HCEC 1CT (cell line): ENCODE results near the gene CA4.
"Not testable (repeated sequence)": the region's sequence is repeated elsewhere in the genome, so short reads cannot be mapped to it uniquely, and the experiment has no call there.

Experiments
- DNase-seq: peaks from one replicate; pipeline ENCODE4 v3.0.0-alpha.2; 2017

The CA4 gene

GRCh38 chr17:60156746-60157145 lies 7.0 kb downstream of the CA4 start:
- no peak for DNase-seq

DNA sequence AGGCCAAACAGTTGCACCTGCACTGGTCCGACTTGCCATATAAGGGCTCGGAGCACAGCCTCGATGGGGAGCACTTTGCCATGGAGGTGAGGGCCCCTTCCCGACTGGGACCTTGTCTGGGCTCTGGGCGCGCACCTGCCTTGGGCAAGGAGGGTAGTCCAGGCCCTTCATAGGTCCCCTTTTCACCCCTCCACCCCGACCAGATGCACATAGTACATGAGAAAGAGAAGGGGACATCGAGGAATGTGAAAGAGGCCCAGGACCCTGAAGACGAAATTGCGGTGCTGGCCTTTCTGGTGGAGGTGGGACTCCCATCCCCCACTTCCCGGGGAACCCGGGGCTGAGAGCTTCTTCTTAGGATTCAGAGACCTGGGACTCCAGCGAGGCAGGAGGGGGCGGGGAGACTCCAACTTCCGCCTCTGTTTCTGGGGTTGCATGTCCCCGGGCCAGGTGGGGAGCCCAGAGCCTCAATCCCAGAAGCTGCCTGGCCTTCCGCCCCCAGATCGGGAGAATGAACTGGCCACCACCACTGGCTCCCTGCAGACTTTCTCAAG lies 7.8 kb downstream of the CA4 start:
- no peak for DNase-seq

DNA sequence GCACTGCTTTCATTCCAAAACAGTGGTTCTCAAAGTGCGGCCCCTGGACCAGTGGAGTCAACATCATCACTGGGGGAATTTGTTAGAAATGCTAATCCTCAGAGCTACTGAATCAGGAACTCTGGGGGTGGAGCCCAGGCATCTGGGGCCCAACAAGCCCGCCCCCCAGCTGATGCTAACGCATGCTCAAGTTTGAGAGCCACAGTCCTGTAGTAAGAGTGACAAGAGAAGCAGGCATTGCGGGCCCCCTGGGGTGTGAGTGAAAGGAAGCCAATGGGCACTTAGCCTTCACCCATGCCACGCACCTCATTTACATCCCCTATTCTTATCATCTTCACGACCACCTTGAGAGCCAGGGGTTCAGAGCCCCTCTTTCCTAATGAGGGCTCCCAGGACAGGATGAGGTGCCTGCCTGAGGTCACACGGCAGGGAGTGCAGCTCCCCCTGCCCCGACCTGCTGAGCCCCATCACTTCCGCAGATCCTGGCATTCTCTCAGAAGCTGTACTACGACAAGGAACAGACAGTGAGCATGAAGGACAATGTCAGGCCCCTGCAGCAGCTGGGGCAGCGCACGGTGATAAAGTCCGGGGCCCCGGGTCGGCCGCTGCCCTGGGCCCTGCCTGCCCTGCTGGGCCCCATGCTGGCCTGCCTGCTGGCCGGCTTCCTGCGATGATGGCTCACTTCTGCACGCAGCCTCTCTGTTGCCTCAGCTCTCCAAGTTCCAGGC lies 9.1 kb downstream of the CA4 start:
- DNase-seq, result no peak

GRCh38 chr17:60159479-60159866 lies 9.7 kb downstream of the CA4 start:
- DNase-seq, result no peak

DNA sequence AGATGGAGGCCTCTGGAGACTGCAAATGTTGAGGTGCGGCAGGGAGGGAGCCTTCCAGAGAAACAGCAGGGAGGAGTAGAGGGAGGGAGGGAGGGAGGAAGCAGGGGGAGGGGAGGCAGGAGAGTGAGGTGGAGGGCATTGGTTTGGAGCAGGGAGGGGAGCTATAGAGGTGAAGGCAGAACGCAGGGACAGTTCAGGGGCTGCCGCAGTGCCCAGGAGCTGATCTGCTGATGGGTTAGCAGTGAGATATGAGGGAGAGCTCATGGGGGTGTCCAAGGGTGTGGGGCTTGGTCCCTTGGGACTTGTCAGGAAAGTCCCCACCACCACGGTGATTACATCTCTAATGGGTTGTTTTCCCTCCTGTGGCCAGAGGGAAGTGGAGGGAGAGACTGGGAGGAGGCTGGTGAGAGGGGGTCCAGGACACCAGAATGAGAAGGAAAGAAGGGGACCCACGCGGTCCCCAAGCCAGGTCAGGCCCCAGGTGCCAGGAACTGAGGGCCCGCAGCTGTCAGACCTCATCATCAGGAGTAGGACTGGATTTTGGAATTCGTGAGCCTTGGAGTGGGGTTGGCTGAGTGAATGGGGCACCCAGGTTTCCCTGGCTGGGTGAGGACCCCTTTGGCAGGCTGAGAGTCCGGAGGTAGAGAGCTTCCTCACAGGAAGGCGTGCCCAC lies 11.2 kb downstream of the CA4 start:
- no peak for DNase-seq

DNA sequence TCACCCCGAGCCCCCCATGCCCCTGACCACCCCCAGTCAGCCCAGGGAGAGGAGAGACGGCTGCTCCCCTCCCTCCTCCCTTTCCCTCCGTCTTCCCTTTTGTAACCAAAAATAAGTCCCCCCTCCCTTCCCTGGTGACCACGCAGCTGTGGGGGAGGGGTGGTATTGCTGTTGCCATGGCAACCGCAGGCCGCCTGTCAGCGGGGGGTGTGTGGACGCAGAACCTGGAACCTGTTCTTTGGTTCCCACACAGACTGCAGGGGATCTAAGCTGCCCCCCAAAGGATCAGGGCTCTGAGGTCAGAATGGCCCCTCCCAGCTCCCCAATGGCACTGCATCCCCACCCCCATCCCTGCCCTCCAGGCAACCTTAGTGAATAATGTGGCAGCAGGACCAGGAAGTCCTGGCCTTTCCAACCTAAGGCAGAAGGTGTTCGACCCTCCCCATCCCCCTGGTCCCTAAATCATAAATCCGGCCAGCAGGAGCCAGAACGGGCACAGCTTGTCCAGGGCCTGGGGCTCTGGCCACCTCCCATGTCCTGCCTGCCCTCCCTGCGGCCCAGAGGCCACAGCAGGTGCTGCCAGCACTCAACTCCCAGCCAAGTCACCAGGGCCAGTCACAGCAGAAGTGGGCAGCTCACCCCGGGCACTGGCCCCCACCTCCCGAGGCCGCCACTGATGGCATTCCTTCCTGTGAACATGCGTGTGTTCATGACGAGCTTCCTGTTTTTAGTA lies 12.0 kb downstream of the CA4 start:
- no peak for DNase-seq

DNA sequence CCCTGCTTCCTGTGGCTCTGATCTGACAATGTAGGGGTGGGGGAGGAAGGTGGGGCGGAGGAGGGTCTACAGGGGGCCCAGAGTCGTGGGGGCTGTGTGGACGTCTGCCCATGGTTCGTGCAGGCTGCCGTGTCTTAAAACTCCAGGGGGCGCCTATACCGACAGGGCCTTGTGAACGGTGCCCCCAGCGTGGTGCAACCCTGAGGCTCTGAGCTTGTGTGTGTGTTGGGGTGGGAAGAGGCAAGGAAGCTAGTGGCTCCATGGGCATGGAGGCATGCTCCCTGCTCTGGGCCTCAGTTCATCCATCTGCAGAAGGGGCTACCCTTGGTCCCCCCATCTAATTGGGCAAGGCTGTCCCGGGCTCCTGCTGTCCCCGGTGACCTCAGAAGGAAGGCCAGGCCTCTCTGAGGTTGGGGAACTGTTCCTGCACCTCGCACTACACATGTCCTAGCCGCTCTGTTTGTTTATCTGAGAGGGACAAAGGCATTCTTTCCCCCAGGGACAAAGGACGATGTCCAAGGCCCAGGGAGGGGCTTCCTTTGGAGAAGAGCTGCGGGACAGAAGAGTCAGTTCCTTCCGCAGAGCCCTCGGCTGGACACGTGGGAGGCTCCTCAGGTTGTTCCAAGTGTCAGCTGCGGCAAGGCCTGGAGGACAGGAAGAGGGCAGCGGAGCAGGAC lies 13.5 kb downstream of the CA4 start:
- no peak for DNase-seq

DNA sequence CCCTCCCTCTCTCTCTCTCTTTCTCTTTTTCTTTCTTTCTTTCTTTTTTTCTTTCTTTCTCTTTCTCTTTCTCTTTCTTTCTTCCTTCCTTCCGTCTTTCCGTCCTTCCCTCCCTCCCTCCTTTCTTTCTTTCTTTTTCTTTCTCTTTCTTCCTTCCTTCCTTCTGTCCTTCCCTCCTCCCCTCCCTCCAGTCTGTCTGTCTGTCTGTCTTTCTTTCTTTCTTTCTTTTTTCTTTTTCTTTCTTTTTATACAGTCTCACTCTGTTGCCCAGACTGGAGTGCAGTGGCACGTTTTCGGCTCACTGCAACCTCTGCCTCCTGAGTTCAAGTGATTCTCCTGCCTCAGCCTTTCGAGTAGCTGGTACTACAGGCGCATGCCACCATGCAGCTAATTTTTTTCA lies 14.4 kb downstream of the CA4 start:
- no peak for DNase-seq

DNA sequence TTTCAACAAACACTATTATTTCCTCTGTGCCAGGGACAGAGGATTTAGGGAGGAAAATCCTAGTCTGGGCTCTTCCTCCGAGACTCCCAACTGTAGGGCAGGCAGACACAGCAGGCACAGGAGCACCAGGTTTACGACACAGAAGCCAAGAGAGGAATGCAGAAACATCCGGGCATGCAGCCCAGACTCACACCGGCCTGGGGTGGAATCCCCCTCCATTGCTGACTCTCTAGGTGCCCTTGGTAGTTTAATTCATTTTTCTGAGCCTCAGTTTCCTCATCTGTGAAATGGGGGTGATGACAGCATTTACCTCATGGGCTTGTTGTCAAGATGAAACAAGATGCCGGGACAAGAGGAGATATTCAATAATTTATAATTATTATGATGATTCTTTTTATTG lies 14.9 kb downstream of the CA4 start:
- DNase-seq, result no peak

DNA sequence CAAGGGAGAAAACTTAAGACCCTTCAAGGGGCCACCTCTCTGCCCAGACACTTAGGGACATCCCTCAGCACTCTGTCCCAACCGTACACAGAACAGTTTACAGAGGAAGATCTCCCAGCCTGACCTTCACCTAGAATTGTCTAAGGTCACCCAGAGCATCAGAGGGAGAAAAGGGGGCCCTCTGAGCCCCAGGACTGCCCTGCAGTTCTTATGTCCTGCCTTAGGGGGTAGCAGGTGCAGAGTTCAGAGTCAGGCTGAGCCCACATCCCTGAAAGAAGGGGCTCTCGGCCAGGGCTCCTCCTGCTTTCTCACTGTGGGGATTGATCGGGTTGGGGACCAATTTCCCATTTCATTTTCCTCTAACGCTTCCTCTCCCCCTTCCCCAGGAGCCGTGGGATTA lies 15.4 kb downstream of the CA4 start:
- no peak for DNase-seq

DNA sequence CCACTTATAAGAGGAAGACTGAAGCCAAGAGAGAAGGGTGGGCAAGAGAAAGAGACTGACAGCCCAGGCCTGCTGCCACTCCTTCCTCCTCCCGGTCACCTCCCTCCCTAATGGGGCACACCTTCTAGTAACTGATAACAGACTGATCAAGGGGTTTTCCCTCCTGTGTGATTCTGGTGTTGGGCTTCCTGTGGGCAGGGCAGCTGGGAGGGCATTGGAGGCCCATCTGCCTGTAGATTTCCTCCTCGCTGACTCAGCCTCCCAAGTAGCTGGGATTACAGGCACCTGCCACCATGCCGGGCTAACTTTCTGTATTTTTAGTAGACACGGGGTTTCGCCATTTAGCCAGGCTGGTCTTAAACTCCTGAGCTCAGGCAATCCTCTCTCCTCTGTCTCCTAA lies 16.2 kb downstream of the CA4 start:
- no peak for DNase-seq

GRCh38 chr17:60167065-60167741 lies 17.4 kb downstream of the CA4 start:
- DNase-seq, result no peak

GRCh38 chr17:60168654-60169053 lies 18.9 kb downstream of the CA4 start:
- DNase-seq, result no peak

DNA sequence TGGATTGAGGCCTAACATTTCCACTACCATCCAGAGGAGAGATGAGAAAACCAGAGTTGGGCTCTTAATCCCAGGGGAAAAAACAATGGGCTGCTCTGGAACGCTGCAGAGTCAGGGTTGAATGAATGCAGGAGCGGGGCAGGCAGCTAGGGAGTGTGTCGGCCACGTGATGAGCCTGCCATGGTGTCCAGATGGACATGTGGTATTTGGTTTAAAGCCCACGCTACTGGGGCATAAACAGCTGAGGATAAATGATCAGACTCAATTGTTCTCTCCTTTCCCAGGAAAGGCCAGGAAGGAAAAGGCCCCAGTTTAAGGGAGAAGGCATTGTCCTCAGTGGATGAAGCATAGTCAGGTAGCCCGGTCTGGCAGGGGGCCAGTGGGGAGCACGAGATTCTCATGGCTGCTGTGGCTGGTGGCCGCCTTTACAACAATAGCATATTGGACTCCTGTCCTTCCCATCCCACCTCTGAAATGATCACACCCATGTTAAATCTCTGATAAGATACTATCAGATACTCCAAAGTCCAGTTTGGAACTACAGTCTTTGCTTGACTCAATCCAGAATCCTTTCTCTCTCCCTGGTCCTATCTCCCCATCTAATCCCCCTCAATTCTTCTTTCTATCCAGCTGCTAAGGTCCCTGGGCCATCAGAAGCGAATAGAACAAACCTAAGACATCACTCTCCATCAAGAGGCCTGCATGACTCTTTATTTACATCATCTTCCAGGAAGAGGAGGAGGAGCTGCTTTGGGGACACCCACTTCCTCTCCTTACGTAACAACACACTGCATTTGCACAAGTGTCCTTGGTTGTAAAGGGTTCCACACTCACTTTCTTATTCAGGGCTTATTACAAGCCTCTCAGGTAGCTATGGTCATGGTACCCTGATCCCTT lies 20.4 kb downstream of the CA4 start:
- peak; percentile 60 for DNase-seq

GRCh38 chr17:60170835-60171752 lies 21.3 kb downstream of the CA4 start:
- DNase-seq, result no peak

- DNase-seq, result no peak
These were observed 21.9 kb downstream of the CA4 start for GRCh38 chr17:60171753-60172079.

- DNase-seq, result no peak
These were observed 23.6 kb downstream of the CA4 start for GRCh38 chr17:60173304-60173819.

DNA sequence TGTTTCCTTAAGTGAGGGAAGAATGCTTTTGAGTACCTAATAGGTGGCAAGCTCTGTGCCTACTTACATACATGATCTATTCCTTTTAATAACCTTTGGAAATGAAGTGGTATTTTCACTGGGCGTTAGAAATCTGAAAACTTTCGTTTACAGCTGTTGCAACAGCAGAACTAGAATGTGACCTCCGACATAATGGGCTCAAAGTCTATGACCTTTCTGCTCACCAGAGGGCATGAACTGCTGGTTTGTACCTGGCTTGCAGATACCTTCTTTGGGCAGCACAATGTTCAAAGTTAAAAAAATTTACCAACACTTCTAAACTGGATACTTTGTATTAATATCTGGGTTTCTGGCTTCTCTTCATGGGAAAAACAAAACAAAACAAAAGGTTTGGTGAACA lies 24.3 kb downstream of the CA4 start:
- DNase-seq, result no peak

DNA sequence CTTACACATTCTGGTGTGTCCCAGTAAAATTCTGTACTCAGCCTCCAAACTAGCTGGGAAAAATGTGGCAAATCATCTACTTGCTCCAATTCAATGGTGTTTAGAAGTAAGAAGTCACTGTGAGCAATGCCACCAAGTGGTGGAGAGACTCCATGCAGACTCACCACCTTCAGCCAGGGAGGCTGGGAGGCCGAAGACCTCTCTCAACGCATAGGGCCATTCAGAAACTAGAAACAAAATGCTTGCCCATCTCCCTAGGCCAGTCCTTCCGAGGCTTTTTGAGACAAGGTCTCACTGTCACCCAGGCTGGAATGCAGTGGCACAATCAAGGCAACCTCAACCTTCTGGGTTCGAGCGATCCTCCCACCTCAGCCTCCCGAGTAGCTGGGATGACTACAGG lies 25.0 kb downstream of the CA4 start:
- not testable (repeated sequence) for DNase-seq

DNA sequence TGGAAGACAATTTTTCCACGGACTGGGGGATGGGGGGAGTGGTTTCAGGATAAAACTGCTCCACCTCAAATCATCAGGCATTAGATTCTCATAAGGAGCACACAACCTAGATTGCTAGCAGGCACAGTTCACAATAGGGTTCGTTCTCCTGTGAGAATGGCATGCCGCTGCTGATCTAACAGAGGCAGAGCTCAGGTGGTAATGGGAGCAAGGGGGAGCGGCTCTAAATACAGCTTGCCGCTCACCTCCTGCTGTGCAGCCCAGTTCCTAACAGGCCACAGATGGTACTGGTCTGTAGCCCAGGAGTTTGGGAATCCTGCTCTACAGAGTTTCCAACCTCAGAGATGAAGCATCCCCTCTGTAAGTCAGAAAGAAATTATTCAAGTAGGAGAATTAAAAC lies 27.0 kb downstream of the CA4 start:
- DNase-seq, result not testable (repeated sequence)
